Gastrocnemius medialis (tissue), 4 donors: ENCODE measurements around the gene NRXN2.

ENCODE experiments used
- POLR2A ChIP-seq, 2 donors: fragments of 450-650 bp; IDR thresholded peaks; one replicate each; pipeline ENCODE4 v1.6.1; 2017; ENCODE audit warnings: antibody characterized with exemption in 2 of 2, mild to moderate bottlenecking in 2 of 2, moderate library complexity in 2 of 2
- TF ChIP-seq, protein P1 (sequence below), 5 experiments: fragments of 450-650 bp in 3 of 5; fragments of 200-600 bp in 2 of 5; sonication (generic) in 2 of 5; IDR thresholded peaks in 4 of 5; conservative IDR thresholded peaks in 1 of 5; 1 replicate in 4 of 5; 2 replicates in 1 of 5; pipeline ENCODE4 v1.5.1; 2016 to 2019; ENCODE audit warnings: antibody characterized with exemption in 5 of 5, mild to moderate bottlenecking in 3 of 5, moderate library complexity in 3 of 5

- TF ChIP-seq, protein P1, sequence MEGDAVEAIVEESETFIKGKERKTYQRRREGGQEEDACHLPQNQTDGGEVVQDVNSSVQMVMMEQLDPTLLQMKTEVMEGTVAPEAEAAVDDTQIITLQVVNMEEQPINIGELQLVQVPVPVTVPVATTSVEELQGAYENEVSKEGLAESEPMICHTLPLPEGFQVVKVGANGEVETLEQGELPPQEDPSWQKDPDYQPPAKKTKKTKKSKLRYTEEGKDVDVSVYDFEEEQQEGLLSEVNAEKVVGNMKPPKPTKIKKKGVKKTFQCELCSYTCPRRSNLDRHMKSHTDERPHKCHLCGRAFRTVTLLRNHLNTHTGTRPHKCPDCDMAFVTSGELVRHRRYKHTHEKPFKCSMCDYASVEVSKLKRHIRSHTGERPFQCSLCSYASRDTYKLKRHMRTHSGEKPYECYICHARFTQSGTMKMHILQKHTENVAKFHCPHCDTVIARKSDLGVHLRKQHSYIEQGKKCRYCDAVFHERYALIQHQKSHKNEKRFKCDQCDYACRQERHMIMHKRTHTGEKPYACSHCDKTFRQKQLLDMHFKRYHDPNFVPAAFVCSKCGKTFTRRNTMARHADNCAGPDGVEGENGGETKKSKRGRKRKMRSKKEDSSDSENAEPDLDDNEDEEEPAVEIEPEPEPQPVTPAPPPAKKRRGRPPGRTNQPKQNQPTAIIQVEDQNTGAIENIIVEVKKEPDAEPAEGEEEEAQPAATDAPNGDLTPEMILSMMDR (IDR thresholded peaks at IDR 0.05 in 4 of 5, conservative IDR thresholded peaks at IDR 0.05 in 1 of 5) = no peak
- no peak for TF ChIP-seq POLR2A (IDR thresholded peaks at IDR 0.05)
These were observed 45.5 kb downstream of the NRXN2 start for GRCh38 chr11:64677441-64678023.
